GM18519 (cell line): Measurements from ENCODE around the gene PGC.

Source experiments
- ATAC-seq: cut with Tn5 transposase; IDR thresholded peaks from one replicate; pipeline ENCODE4 v1.9.1; 2021; ENCODE audit warnings: mild to moderate bottlenecking, moderate library complexity; ENCODE audit not compliant: unreplicated experiment, low FRiP score

Gene PGC

DNA sequence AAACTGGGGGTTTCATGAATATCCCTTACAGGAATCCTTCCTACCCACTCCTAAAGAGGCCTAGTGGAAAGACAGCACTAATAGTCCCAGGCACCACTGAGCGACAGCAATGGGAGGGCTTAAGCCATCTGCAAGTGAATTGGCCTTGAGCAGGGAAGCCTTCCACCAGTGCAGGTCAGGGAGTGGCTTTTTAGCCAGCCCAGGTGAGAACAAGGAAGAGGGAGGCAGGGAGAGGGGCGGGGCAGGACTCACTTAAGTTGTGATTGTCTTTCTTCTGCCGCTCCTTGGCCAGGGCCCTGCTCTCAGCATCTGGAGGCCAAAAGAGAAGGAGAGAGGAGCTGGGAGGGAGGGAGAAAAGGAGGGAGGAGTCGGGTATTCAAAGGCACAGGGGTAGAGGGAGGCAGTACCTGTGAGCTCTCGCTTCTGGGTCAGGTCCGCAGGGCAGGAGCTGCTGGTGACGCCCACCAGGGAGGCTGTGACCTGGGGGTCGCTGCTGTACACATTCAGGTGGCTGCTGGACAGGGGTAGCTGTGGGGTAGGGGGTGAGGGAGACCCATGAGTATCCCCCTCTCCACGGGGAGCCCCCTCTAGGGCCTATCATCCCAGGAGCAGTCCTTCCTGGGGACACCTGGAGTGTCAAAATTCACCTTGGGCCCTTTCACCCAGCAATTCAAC lies 59.6 kb downstream of the PGC start:
- no peak for ATAC-seq
